LNCaP clone FGC (cell line): ENCODE measurements around the gene RIPOR2.

Experiments
- DNase-seq: peaks from one replicate; pipeline ENCODE4 v3.0.0-alpha.2; 2011; ENCODE audit warnings: low read depth
- H3K4me3 ChIP-seq: 2 replicates; pipeline ENCODE4 v1.5.1; 2011; ENCODE audit warnings: mild to moderate bottlenecking, low read depth, low read length, control low read depth
- TF ChIP-seq, protein P1 (sequence below): IDR thresholded peaks from 2 replicates; pipeline ENCODE4 v1.5.1; 2012; ENCODE audit warnings: mild to moderate bottlenecking; ENCODE audit not compliant: control insufficient read depth, insufficient read depth; ENCODE audit errors: extremely low read depth

The RIPOR2 gene

DNA sequence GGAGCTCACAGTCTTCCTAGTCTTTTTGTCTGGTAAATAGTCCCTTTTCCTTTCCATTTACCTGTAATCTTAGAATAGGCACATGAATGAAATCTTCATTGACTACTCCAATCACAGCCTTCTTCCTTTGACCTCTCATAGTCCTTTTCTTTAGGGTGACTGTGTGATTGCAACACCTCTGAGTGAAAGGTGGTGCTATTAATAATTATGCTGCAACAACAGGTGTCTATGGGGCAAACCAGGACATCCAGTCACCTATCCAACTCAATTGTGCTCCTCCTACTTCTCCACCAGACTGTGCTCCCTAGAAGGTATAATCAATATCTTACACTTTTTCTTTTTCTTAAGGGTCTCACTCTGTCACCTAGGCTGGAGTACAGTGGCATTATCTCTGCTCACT lies 29.4 kb downstream of the RIPOR2 start:
- H3K4me3 ChIP-seq = no peak overlapping the region
- DNase-seq = no peak
- TF ChIP-seq, protein P1, sequence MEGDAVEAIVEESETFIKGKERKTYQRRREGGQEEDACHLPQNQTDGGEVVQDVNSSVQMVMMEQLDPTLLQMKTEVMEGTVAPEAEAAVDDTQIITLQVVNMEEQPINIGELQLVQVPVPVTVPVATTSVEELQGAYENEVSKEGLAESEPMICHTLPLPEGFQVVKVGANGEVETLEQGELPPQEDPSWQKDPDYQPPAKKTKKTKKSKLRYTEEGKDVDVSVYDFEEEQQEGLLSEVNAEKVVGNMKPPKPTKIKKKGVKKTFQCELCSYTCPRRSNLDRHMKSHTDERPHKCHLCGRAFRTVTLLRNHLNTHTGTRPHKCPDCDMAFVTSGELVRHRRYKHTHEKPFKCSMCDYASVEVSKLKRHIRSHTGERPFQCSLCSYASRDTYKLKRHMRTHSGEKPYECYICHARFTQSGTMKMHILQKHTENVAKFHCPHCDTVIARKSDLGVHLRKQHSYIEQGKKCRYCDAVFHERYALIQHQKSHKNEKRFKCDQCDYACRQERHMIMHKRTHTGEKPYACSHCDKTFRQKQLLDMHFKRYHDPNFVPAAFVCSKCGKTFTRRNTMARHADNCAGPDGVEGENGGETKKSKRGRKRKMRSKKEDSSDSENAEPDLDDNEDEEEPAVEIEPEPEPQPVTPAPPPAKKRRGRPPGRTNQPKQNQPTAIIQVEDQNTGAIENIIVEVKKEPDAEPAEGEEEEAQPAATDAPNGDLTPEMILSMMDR = no peak

DNA sequence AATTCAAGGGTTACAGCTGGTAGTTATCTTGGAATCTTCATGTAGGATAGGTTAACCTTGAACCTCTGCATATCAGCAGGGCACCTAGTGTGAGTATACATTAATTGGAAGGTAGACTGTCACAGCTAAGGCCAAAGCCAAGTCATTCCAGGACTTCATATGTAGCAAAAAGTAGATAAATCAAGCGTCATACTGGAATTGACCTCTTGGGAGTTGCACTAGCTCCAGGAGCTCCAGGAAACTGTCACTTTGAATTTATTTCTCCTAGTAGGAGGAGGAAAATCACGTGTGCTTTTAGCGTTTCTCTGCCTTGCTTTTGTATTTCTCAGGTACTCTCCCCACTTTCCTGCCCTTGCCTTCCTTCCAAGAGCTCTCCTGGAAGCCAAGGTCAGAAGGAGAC lies 30.3 kb downstream of the RIPOR2 start:
- TF ChIP-seq, protein P1 = no peak
- no peak overlapping the region for H3K4me3 ChIP-seq
- no peak for DNase-seq

DNA sequence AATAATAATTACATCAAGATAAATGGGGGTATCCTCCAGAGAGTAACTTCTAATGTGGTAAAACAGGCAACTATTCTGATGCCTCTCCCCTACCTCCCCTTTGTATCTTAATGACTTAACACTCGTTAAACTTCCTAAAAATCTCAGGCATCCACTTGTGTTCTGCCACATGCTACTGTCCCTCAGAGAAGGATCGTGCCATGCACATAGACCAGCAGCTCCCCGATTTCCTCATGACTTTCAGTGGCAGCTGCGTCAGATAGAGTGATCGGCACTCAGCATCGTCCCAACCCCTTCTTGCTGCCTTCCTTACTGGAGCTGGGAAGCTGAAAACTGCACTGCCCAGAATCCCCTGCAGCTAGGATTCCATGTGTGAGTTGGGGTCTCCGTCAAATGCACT lies 32.1 kb downstream of the RIPOR2 start:
- no peak for DNase-seq
- TF ChIP-seq, protein P1 = no peak
- H3K4me3 ChIP-seq = no peak overlapping the region

DNA sequence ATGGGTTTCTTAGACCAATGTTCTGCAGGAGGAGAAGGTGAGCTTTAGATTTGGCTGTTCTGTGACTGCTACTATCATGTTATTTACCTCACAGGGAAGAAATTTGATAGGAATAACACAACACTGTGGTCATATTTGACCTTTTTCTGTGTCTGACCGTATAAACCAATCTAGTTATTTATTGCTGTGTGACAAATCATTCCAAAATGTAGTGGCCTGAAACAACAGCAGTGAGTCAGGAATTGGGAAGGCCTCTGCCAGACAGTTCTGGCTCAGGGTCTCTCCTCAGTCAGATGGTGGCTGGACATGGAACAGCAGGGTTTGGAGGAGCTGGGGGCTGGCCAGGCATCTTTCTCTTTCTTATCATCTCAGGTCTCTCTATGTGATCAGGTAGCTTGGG lies 33.0 kb downstream of the RIPOR2 start:
- H3K4me3 ChIP-seq = no peak overlapping the region
- DNase-seq = no peak
- TF ChIP-seq, protein P1 = no peak

DNA sequence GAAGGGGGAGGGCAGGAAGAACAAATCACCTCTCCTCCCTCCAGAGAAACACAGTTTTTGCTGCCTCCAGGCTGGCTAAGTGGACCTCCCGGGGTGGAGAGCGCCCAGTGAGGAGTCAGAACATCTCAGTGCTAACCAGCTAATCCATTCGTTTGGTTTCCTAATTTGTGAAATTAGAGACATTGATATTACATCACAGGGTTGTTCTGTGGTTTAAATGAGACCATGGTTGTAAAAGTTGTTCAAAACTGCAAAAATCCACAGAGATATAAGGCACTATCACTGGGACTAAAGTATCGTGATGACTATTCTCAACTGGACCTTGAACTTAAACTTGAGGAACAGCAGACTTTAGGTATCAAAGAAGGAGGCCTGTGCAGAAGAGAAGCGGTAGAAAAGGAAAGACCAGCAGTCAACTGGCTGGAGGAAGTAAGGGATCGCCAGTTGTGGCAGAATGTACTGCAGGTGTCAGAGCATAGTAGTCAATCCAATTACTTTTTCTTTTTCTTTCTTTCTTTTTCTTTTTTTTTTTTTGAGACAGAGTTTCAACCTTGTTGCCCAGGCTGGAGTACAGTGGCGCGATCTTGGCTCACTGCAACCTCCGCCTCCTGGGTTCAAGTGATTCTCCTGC lies 33.9 kb downstream of the RIPOR2 start:
- TF ChIP-seq, protein P1 = no peak
- no peak for DNase-seq
- H3K4me3 ChIP-seq = no peak overlapping the region

DNA sequence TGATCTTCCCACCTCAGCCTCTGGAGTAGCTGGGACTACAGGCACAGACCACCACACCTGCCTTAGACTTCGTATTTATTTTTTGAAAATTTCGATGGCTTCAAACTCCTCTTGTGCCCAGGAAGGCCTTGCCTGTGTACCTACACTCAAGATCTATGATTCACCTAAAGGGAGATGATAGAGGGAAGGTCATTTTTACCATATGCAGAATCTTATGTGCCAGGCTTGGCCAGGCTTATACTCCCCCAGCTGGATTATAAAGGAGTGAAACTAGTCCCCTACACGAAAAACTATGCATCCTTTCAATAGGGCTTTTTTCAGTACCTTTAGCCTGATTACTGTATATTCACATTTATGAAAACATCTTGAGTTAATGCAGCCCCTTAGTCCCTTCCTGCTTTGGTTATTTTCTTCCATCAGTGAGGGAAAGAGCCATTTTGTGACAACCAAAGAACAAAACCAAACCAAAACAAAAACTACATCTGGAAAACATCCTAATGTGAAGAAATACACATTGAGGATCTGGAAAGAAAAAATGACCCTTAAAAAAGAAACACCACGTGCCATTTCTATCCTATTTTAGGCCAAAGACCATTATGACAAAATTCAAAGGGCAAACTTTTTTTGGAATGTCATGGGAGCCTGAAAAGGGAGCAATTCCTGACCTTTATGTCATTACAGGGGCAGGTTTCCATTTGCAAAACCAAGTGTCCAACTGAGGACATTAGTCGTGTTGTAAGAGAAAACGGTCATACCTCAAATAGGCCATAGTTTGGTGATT lies 34.7 kb downstream of the RIPOR2 start:
- no peak for DNase-seq
- H3K4me3 ChIP-seq = no peak overlapping the region
- TF ChIP-seq, protein P1 = no peak

DNA sequence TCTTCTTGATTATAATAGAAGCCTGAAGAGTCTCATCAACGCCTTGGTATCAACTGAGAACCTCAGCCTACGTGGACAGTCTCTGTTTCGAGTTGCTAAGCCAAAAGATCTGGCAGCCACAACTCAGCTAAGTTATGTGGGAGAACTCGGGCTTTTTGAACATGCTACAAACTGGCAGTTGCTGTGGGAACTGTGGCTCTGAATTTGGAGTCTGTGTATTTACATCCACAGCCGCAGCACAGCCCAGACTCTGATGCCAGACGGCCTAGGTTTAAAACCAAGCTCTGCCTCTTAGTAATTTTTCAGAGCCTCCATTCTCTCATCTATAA lies 35.8 kb downstream of the RIPOR2 start:
- TF ChIP-seq, protein P1 = no peak
- DNase-seq = no peak

More for the DNA sequence above, 35.8 kb downstream of the RIPOR2 start:
- H3K4me3 ChIP-seq = no peak overlapping the region
